NCI-H2227 (cell line): ENCODE results near the gene OXCT1.

Source experiments
- DNase-seq: peaks from one replicate; lab custom pipeline; 2025; ENCODE audit not compliant: unreplicated experiment; lab: John Stamatoyannopoulos, UW

The OXCT1 gene

DNA sequence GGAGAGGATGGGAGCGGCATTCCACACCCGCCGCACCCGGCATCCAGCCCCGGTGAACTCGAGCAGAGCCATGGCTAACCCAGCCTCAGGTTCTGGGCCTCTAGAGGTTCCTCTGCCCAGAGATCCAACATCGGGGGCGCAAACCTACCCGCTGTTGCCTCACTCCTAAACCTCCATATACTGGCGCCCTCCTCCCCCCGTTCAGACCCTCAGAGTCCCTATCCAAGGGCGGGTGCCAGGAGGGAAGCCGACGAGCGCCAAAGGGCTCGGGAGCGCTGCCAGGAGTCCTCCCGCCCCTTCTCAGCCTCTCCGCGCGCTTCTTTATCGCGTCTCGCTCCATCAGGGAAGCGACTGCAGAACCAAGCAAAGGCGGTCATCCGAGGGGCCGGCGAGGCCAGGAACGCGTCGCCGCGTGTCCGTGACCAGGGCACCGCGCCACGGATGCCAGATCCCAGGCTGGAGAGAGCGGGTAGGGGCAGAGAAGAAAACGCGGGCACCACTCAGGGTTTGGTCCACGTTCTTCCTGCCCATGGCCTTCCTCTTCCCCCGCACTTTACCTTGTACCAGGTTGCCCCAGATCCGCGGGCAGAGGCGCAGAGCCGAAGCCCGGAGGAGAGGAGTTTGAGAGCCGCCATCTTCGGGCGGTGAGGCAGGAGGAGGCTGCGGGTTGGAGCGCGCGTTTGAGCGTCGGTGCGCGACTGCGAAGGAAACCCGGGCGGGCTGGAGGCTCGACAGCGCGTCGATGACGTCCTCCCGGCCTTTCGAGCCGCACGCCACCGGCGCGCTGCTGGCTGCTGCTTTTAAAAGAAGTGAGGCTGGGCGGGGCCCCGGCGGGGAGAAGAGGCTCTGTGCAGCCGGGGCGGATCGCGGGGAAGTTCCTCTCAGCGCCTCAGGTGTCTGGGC lies at the start of gene OXCT1:
Gene OXCT1, minus strand, starts transcription at position 702 of the 903 bp plus-strand sequence. Its CDS starts 67 bp downstream, at position 635.
- peak; percentile 97 for DNase-seq

DNA sequence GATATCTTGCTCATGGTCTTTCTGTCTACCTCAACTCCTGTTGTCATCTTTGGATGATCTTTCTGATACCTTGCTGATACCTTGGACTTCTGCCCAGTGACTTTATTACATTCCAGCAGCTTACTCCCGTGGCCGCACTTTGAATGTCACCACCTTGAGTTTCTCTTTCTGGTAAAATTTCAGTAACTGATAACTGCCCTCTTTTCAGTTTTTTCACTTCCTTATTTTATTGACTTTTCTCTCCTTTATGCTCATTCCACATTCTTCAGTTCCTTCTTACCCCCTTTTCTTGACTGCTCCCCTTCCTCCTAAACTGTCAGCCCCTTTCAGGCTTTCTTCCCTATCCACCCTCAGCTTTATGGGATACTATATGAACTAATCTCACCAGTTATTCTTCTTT lies 47.9 kb upstream of the OXCT1 start:
- DNase-seq: no peak

DNA sequence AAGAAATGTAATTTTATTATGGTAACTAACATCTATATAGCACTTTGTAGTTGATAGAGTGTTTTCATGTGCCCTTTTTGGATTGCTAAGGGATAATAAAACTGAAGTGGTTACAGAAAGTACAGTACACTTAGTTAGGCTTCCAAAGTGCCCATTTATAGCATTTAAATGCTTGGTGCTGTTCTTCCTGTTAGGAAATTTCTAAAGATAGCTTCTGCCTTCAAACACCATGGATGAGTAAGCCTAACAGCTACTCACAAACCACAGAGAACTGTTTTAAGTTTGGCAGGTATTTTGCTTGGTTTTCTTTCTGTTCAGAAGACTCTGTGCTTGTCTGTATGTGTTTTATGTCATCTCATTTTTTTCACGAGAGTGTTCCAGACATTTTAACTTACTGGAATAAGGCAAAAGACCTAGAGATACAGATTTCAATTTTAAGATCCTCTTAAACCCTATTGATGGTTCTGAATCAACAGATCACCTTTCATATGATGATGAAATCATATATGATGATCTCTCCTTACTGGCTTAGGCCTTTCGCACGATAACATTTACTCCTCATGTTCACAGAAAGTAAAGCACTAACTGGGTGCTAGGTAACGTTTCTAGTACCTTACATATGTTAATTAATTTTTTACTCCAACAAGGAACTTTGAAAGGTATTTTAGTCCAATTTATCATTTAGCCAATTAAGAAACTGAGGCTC lies 38.3 kb upstream of the OXCT1 start:
- DNase-seq: no peak

DNA sequence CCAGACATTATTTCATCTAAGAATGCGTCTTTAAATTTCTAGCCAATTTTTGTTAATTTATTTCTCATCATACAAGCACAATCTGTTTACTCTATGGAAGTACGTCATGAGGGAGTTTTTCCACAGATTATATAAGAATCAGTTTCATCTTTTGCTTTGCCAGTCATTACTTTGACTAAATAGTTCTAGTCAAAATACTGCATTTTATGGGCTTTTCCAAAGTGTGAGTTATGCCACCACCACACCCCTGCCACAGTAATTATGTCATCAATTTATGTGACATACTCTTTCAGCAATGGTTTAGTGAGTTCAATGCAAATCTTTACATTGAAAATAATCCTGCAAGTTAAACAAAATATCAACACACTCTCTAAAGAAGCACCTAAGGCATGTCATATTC lies 35.9 kb upstream of the OXCT1 start:
- no peak for DNase-seq

DNA sequence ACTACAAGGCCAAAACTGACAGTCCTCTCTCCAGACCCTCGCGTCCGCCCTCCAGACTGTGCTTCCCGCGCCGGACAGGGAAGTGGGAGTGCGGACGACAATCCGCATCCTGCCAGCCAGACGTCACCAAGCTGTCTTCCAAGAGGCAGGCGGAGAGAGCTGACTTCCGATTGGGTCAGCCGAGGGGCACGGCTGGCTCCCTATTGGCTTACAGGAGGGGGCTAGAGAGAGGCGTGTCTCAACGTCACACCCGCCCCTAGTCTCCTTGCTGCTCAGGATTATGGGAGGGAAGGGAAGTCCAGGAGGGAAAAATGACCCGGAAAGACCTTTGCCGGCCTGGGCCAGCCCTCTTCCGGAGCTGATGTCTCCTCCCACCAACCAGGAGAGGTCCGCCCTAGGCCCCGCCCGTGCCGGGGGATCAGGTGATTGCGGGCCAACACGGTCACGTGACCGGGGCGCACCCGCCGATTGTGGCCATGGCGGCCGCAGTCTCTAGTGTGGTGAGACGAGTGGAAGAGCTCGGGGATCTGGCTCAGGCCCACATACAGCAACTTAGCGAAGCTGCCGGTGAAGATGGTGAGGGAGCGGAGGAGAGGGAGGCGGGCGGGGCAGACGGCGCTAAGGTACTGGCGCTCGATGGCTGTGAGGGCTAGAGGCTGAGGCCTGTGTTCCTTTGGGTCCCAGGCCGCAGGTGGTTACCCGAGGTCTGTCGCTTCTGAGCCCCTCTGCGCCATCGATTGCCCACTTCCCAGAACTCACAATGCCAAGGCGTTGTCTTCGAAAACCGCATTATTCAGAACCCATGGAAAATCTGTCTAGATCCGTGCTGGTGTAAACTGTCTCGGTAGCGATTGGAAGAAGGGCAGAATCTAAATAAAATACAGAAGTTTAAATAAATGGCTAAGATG lies 33.9 kb upstream of the OXCT1 start, which contains the start of gene RIMOC1:
Gene RIMOC1, plus strand, starts transcription at position 453 of the 908 bp plus-strand sequence. Its CDS starts 24 bp downstream, at position 477.
- DNase-seq: peak; percentile 100

DNA sequence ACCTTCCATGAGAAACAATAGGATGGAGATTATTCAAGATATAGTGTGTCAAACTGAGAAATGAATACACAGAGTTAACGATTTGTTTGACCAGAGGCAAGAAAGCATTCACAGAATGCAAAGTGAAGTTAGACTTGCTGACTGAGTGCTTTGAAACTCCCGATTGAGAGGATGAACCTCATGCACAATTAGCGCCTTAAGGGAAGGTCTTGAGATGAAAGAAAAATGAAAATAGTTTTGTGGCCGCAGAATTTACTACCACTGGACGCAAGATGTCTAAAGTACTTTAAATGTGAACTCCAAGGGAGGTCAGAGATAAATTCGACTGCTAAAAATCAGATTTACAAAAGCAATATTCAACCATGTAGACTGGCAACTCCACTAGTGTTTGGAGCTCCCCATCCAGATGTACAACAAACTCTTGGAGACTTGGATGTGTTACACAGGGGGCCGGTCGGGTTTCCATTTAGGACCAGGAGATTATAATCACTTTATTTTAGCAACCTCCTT lies 33.2 kb upstream of the OXCT1 start:
- peak; percentile 45 for DNase-seq

DNA sequence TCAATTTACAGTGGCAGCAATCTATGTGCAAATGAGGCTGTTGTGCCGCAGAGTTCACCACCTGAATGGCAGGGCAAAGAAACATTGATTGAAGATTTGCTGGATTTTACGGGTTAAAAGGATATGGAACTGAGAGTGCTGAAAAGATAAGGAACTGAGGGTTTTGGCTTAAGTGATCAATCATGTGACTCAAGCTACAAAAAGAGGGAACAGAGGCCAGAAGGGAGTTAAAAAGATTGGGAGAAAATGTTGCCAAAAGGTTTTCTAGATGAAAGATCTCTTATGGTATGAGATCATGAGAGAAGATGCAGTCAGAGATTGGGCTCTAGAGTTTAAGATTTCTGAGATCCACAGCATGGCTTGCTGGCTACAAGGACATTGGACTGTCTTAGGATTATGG lies 26.0 kb upstream of the OXCT1 start:
- no peak for DNase-seq

DNA sequence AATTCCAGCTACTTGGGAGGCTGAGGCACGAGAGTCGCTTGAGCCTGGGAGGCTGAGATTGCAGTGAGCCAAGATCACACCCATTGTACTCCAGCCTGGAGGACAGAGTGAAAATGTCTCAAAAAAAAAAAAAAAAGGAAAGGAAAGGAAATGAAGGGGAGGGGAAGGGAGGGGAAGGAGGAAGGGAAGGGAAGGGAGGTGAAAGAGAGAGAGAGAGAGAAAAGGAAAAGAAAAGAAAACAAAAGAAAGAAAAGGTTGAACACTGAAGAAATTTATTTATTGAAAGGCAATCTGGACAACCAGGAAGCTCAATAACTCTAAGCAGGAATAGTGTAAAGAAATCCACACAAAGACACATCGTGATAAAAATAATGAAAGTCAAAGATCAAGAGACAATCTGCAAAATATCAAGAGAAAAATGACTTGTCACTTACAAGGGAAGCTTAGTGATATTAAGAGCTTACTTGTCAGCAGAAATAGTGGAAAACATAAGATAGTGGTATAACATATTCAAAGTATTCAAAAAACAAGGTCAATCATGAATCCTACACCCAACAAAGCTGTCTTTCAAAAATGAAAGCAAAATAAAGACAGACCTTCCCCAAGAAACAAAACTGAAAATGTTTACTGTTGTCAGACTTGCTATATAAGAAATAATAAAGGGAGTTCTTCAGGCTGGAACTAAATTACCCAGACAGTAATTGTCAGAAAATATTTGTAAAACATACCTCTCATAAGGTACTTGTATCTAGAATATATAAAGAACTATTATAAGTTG lies 23.0 kb upstream of the OXCT1 start:
- DNase-seq: no peak

DNA sequence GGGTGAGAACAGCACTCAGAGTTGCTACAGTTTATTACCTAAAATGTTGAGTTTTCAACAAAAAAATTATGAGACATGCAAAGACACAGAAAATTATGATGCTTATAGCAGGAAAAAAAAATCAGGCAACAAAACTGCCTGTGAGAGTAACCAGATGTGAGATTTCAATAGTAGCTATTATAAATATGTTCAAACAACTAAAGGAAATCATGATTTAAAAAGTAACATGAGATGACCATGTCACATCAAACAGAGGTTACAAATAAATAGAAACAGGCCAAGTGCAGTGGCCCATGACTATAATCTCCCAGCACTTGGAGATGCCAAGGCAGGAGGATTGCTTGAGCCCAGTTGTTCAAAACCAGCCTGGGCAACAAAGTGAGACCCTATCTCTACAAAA lies 21.8 kb upstream of the OXCT1 start:
- DNase-seq: no peak

DNA sequence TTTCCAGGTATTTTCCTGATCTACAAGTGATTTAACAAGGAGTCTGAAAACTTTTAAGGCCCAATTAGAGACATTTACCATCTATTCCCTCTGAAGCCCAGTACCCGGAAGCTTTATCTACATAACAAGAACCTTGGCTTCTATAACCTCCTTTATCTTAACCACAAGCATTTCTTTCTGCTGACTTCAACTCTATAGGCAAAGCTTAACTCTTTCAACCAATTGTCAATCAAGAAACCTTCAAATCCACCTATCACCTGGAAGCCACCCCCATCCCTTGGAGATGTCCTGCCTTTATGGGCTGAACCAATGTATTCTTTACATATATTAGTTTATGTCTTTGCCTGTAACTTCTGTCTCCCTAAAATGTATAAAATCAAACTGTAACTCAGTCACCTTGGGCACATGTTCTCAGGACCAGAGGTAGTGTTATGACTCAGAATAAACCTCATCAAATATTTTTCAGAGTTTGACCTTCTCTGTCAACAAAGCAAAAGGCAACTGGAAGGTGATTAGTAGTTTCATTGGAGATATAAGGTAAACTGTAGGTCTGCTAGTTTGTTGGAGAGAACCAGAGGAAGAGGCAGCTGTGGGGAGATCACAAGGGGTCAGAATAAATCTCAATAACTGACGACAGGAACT lies 21.0 kb upstream of the OXCT1 start:
- DNase-seq: no peak

DNA sequence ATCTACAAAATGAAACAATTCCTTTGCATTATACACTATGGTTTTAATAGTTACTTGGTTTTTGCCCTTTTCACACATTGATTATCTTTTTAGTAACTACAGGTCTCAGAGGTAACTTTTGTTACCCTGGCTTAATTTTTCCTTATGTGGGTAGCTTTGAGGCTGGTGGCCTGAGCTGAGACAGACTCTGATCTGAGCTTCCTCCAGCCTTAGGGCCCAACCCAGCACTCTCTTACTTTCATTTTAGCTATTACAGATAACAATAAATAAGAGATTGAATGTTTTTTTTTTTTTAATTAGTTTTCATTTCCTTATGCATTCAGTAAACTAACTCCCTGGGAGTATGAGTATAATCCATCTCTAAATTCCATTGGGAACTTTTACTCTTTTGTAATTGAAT lies 15.1 kb upstream of the OXCT1 start:
- DNase-seq: no peak

DNA sequence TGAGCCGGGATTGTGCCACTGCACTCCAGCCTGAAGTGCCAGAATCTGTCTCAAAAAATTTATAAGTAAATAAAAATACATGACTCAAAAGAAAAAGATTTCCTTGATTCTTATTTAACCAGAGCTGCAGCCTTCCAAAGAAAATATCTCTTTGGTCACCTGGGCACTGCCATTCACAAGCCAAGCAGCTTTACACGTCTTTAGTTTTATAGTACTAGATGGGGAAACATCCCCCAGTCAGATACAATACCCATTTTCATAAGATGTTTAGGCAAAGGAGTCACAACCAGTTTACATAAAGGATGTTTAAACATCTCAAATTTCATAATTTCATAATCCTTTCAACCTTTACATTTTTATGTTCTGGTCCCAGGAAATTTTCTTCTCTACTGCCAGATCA lies 13.7 kb upstream of the OXCT1 start:
- DNase-seq: no peak

DNA sequence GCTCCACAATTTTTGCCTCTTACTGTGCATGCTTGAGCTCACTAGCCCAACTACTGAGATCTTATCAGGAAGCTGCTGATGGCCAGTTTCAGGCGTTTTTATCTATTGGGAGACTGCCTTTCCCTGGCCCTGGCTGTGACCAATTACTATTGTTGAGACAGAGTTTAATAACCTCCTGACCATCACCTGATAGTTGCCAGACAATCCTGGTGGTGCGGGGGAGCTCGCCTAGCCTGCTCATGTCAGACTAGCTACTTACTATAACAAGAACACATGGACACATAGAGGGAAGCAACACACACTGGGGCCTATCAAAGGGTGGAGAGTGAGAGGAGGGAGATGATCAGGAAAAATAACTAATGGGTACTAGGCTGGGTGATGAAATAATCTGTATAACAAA lies 13.0 kb upstream of the OXCT1 start:
- no peak for DNase-seq

DNA sequence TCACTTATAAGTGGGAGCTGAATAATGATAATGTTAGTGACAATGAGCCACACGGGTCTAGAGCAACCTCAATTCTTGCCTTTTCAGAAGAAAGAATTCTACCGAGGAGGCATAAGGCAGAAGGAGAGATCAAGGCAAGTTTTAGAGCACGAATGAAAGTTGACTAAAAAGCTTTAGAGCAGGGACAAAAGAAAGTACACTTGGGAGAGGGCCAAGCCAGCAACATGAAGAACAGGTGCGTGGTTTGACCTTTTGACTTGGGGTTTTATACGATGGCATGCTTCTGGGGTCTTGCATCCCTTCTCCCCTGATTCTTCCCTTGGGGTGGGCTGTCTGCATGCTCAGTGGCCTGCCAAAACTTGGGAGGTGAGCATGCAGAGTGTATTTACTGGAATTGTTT lies 12.5 kb upstream of the OXCT1 start:
- DNase-seq: no peak

DNA sequence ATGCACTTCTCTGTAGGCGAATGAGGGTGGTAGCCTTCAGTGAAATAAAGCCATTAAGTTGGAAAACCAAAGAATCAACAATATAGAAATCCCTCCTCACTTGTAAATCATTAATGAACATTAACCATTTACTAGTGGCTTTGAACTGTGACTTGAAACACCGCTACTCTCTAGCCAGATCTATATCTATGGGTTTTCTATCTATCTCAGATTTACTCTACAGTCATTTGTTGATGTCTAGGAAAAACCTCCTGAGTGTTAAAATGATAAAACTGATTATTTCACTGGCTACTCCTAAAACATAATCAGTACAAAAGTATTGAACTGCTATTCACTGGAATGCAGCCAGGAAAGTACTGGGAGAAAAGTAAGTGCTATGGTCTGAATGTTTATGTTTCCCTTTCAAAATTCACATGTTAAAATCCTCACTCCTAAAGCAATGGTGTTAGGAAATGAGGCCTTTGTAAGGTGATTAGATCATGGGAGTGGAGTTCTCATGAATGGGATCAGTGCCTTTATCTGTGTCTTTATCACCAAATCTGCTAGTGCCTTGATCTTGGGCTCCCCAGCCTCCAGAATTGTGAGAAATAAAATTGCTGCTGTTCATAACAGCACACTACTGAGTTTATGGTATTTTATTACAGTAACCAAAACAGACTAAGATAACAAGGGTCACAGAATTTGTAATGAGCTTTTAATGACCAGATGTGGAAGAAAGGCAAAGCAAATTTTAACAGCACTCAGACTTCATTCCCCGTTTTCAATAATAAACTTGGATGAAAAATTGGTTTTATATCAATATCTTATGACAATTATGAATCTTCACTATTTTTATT lies 8.6 kb upstream of the OXCT1 start:
- DNase-seq: no peak

DNA sequence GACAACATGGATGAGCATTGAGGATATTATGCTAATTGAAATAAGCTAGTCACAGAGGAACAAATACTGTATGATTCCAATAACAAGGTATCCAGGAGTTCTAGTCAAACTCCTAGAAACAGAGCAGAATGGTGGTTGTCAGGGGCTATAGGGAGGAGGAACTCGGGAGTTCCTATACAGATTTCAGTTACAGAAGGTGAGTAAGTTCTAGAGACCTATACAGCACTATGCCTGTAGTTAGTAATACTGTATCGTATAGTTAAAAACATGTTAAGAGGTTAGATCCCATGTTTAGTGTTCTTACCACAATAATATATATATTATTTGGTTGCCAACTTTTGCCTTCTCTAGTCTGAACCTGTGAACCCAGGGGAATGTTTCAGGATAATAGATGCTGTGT lies 7.9 kb upstream of the OXCT1 start:
- no peak for DNase-seq

DNA sequence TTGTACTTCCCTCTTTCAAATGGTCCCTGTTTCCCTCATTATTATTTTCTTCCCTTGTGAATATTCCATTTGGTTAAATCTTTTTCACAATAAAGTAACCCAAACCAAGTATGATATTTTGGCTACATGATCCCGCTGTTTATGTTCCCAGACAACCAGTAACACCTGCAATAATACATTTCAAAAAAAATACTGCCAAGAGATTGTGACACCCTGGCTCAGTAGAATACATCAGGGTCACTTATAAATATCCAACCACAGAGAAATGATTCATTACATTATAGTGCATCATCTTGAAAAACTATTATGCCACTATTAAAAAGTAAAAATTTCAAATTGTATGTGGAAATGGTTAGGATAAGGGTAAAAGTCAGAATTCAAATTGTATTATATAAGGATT lies 7.2 kb upstream of the OXCT1 start:
- no peak for DNase-seq

DNA sequence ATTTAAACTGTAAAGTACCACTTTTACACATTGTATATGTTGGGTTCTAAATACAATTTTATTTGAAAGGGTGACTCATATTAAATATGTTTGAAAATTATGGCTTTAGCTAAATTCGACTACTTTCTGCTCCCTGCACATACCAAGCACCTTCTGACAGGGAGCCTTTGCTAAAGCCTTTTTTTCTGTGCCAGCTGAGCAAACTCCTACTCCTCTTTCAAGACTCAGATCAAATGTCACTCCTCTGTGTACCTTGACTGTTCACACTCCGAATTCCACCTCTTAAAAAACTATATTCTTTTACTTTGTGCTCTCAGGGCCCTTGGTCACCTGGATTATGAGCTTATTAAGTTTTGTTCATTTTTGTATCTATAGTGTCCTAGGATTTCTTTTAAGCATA lies 6.5 kb upstream of the OXCT1 start:
- DNase-seq: no peak

DNA sequence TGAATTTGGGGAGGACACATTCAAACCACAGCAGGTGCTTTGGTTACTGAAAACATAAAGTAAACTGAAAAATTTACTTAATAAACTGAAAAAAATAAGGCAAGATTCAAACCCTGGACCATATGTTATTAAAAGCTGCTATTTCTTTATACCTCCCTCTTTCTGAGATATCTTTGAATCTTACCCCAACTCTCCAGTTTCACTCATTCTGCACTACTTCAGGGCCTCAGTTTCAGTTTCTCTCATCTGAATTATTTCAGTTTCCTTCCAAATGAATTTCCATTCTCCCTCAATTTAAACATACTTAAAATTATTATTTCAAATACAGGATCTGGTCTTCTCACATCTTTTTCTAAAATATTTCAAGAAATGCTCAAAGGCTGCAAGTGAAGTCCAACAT lies 4.9 kb upstream of the OXCT1 start:
- DNase-seq: no peak
